Mucosa of stomach (tissue), 1 donor: ENCODE measurements around the gene PRPF40A.
"Not testable (repeated sequence)": the region's sequence is repeated elsewhere in the genome, so short reads cannot be mapped to it uniquely, and the experiment has no call there.

Experiments used
- H3K27me3 ChIP-seq: one replicate; pipeline ENCODE4 v1.7.0; 2013; ENCODE audit warnings: mild to moderate bottlenecking, low read length; ENCODE audit not compliant: control insufficient read depth, insufficient read depth
- H3K36me3 ChIP-seq: one replicate; pipeline ENCODE4 v1.7.0; 2013; ENCODE audit warnings: low read length; ENCODE audit not compliant: control insufficient read depth, insufficient read depth
- H3K4me1 ChIP-seq: one replicate; pipeline ENCODE4 v1.7.0; 2013; ENCODE audit warnings: mild to moderate bottlenecking, low read length; ENCODE audit not compliant: control insufficient read depth, insufficient read depth
- H3K4me3 ChIP-seq: one replicate; pipeline ENCODE4 v1.7.0; 2013; ENCODE audit warnings: low read length
- H3K9ac ChIP-seq: one replicate; pipeline ENCODE4 v1.7.0; 2013; ENCODE audit warnings: mild to moderate bottlenecking, low read length, moderate library complexity
- H3K9me3 ChIP-seq: one replicate; pipeline ENCODE4 v1.7.0; 2013; ENCODE audit warnings: mild to moderate bottlenecking, low read length, moderate library complexity; ENCODE audit not compliant: control insufficient read depth
- donor health status: Pancreatic carcinoma.

The PRPF40A gene

GRCh38 chr2:152717228-152718075, at the start of gene PRPF40A:
TSS of gene PRPF40A (minus strand) at chr2:152717461. CDS start at chr2:152717439, 22 bp downstream.
- Histone ChIP-seq H3K36me3 (no peaks in the 10 kb centered on the region), H3K4me3 (peak within 1 kb of the TSS; percentile 80), H3K9ac (peak within 1 kb of the TSS; percentile 78), H3K4me1 (peaks cover 14% of the 10 kb centered on the region), H3K9me3 (no peaks in the 10 kb centered on the region), H3K27me3 (no peaks in the 10 kb centered on the region)

DNA sequence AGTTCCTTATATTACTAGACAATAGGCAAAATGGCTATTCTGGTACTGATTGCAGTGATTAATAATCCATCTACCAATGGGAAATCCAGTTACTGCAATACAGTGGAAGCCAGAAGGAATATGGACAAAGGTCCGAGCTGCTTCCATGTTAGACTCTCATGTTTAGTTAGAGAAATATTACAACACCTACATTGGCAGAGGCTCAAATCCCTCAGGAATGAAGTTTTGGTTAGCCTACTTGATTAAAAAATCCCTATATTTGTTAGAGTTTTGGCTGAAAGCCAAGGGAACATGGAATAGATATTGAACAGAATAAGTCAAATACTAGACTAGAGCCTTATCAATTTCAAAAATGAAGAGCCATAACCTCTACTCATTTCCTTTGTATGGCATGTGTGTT, 49.7 kb upstream of the PRPF40A start:
- H3K4me1 ChIP-seq = no peaks in the 10 kb centered on the region
- no peak overlapping the region for H3K9ac ChIP-seq
- H3K4me3 ChIP-seq = no peak overlapping the region
- no peaks in the 10 kb centered on the region for H3K36me3 ChIP-seq
- H3K27me3 ChIP-seq = no peaks in the 10 kb centered on the region
- H3K9me3 ChIP-seq = no peaks in the 10 kb centered on the region

- Histone ChIP-seq H3K4me1 (no peaks in the 10 kb centered on the region), H3K9me3 (no peaks in the 10 kb centered on the region), H3K4me3 (no peak overlapping the region), H3K27me3 (no peaks in the 10 kb centered on the region), H3K36me3 (no peaks in the 10 kb centered on the region), H3K9ac (no peak overlapping the region)
These were observed 46.4 kb upstream of the PRPF40A start for GRCh38 chr2:152763651-152764050.

DNA sequence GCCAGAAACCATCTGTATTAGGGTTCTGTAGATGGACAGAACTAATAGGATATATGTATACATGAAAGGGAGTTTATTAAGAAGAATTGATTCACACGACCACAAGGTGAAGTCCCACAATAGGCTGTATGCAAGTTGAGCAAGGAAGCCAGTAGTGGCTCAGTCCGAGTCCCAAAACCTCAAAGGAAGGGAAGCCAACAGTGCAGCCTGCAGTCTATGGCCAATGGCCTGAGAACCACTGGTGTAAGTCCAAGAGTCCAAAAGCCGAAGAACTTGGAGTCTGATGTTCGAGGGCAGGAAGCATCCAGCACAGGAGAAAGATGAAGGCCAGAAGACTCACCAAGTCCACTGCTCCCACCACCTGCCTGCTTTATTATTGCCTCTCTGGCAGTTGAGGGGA, 45.9 kb upstream of the PRPF40A start:
- H3K36me3 ChIP-seq, H3K9me3 ChIP-seq, H3K4me3 ChIP-seq, H3K9ac ChIP-seq, H3K4me1 ChIP-seq, H3K27me3 ChIP-seq: not testable (repeated sequence)

GRCh38 chr2:152762202-152762601, 44.9 kb upstream of the PRPF40A start:
- Histone ChIP-seq H3K9ac (no peak overlapping the region), H3K4me3 (no peak overlapping the region), H3K36me3 (no peaks in the 10 kb centered on the region), H3K27me3 (no peaks in the 10 kb centered on the region), H3K4me1 (no peaks in the 10 kb centered on the region), H3K9me3 (no peaks in the 10 kb centered on the region)

DNA sequence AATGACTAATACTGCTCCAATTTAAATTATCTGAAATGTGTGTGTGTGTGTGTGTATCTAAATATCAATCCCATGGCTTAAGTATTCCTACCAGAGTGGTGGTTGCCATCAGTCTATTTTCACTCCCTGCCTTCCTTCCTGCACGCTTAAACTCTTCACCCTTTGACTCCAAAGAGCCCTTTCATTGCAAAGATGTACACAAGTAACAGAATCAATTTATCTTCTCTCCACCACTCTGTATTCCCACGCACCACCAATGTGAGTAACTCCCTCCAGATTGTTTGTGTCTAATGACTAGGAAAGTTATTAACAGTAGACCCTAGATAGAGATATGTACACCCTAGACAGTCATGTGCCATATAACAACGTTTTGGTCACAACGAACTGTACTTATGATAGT, 44.0 kb upstream of the PRPF40A start:
- no peaks in the 10 kb centered on the region for H3K36me3 ChIP-seq
- H3K4me3 ChIP-seq = no peak overlapping the region
- H3K27me3 ChIP-seq = no peaks in the 10 kb centered on the region
- H3K4me1 ChIP-seq = no peaks in the 10 kb centered on the region
- no peak overlapping the region for H3K9ac ChIP-seq
- H3K9me3 ChIP-seq = no peaks in the 10 kb centered on the region

DNA sequence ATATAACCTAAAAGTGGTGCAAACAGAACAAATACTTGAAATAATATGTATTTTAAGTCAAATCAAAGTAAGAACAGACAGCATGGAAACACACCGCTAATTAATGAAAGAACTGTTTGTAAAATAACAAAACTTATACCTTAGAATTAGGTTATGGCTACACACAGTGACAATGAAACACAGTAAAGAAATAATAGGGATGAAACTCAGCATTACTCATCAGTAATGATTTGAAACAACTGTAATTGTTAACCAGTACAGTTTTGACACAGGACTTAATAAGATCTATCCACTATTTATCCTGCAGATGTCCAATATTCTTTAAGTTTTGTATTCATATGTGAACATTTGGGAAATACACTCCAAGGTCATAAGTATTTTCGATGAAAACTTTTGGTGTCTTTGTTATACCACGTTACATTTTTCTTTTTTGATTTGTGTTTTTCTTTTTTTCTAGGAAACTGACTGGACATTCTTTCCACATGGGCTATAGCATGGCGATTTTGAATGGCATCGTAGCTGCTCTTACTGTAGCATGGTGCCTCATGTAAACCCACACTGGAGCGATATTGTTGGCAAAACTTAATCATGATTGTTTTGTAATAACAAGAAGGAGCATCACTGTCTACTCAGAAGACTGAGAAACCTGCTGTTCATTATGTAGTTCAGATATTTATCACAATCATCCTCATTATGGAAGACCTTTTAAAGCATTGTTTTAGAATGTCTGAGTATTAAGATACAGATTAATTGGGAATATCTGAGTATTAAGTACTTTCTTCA, 42.2 kb upstream of the PRPF40A start:
- H3K4me1 ChIP-seq = no peaks in the 10 kb centered on the region
- no peaks in the 10 kb centered on the region for H3K9me3 ChIP-seq
- no peak overlapping the region for H3K4me3 ChIP-seq
- H3K9ac ChIP-seq = no peak overlapping the region
- H3K27me3 ChIP-seq = no peaks in the 10 kb centered on the region
- H3K36me3 ChIP-seq = no peaks in the 10 kb centered on the region

GRCh38 chr2:152755029-152755428, 37.8 kb upstream of the PRPF40A start:
- no peaks in the 10 kb centered on the region for H3K4me1 ChIP-seq
- H3K36me3 ChIP-seq = no peaks in the 10 kb centered on the region
- H3K27me3 ChIP-seq = no peaks in the 10 kb centered on the region
- H3K9me3 ChIP-seq = no peaks in the 10 kb centered on the region
- no peak overlapping the region for H3K9ac ChIP-seq
- H3K4me3 ChIP-seq = no peak overlapping the region

- H3K9me3 ChIP-seq, H3K27me3 ChIP-seq, H3K9ac ChIP-seq, H3K36me3 ChIP-seq, H3K4me1 ChIP-seq, H3K4me3 ChIP-seq: not testable (repeated sequence)
These were observed 30.5 kb upstream of the PRPF40A start for GRCh38 chr2:152747751-152748150.

DNA sequence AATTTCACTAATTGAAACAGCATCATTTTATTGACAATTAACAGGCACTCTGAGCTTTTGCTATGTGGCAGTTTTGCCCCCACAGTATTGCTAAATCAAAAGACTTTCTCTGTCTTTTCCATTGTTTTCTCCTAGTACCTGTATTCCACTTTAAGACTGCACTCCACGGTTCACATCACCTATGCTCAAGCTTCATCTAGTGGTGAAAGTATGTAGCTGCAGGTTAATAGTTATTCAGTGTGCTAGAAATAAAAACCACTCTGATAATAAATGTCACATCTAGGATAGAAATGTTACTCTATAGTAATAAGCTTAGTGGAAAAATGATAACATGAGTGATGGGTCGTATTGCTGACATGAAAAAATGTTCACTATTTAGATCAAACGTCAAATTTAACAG, 25.7 kb upstream of the PRPF40A start:
- Histone ChIP-seq H3K9ac (no peak overlapping the region), H3K27me3 (no peaks in the 10 kb centered on the region), H3K4me3 (no peak overlapping the region), H3K36me3 (no peaks in the 10 kb centered on the region), H3K9me3 (no peaks in the 10 kb centered on the region), H3K4me1 (no peaks in the 10 kb centered on the region)

DNA sequence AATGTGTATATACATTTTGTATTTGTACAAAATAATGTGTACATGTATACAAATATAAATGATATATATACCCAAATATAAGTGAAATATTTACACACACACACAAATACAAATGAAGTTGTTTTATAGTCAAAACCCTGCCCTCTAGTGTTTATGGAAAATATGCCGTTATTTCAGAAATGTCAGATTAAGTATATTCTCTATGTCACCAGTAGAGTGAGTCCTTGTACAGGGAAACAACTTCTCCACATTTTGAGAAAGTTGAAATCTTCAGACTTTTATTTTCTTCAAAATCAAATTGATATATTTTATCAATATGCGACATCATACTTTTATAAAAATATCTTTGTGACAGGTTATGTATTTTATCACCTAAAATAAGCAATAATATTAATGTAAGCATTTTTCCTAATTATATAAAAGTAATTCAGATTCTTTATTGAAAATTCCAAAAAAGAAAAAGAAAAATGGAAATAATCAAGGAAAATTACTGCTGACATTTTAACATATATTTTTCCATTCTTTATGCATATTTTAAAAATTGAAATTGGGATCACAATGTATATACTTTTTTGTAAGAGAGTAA, 23.6 kb upstream of the PRPF40A start:
- H3K9ac ChIP-seq = no peak overlapping the region
- no peaks in the 10 kb centered on the region for H3K9me3 ChIP-seq
- H3K4me1 ChIP-seq = no peaks in the 10 kb centered on the region
- H3K27me3 ChIP-seq = no peaks in the 10 kb centered on the region
- no peaks in the 10 kb centered on the region for H3K36me3 ChIP-seq
- no peak overlapping the region for H3K4me3 ChIP-seq

GRCh38 chr2:152739705-152740104, 22.4 kb upstream of the PRPF40A start:
- not testable (repeated sequence) for H3K36me3 ChIP-seq, H3K9ac ChIP-seq

More at GRCh38 chr2:152739705-152740104, 22.4 kb upstream of the PRPF40A start:
- H3K9me3 ChIP-seq, H3K4me3 ChIP-seq, H3K27me3 ChIP-seq, H3K4me1 ChIP-seq: not testable (repeated sequence)
